Loucy (cell line): ENCODE data around the gene RHEB.

ENCODE experiments used
- EZH2phosphoT487 ChIP-seq: fragments of 200-600 bp; IDR thresholded peaks from 2 replicates; pipeline ENCODE4 v1.6.1; 2018; ENCODE audit warnings: antibody characterized with exemption, mild to moderate bottlenecking, moderate library complexity, borderline replicate concordance
- TF ChIP-seq, protein P1 (sequence below): fragments of 200-600 bp; sonication (generic); conservative IDR thresholded peaks from 2 replicates; pipeline ENCODE4 v1.5.1; 2014; ENCODE audit warnings: mild to moderate bottlenecking, antibody characterized with exemption, low read length

DNA sequence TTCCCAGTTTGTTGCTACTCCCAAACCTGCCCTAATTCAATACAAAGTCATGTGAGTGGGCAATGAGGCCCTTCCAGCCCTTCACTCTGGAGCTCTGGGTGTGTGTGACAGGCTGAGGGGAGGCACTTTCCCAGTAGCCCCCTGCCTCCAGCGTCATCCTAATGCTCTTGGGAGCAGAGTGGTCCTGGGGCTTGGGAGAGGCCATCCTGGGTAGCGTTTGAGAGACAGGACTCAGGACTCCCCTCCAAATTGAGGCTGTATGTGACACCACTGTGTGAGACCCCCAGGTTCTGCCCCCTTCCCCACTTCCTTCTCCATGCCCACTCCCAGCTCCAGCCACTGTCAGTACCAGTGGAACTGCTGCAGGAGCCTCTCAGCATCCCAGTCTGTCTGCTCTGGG lies 73.3 kb downstream of the RHEB start:
- TF ChIP-seq, protein P1, sequence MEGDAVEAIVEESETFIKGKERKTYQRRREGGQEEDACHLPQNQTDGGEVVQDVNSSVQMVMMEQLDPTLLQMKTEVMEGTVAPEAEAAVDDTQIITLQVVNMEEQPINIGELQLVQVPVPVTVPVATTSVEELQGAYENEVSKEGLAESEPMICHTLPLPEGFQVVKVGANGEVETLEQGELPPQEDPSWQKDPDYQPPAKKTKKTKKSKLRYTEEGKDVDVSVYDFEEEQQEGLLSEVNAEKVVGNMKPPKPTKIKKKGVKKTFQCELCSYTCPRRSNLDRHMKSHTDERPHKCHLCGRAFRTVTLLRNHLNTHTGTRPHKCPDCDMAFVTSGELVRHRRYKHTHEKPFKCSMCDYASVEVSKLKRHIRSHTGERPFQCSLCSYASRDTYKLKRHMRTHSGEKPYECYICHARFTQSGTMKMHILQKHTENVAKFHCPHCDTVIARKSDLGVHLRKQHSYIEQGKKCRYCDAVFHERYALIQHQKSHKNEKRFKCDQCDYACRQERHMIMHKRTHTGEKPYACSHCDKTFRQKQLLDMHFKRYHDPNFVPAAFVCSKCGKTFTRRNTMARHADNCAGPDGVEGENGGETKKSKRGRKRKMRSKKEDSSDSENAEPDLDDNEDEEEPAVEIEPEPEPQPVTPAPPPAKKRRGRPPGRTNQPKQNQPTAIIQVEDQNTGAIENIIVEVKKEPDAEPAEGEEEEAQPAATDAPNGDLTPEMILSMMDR: no peak
- no peak for TF ChIP-seq EZH2phosphoT487
